ENCODE results near the gene PUS7L.
"Not testable (repeated sequence)": the region's sequence is repeated elsewhere in the genome, so short reads cannot be mapped to it uniquely, and the experiment has no call there.

DNA sequence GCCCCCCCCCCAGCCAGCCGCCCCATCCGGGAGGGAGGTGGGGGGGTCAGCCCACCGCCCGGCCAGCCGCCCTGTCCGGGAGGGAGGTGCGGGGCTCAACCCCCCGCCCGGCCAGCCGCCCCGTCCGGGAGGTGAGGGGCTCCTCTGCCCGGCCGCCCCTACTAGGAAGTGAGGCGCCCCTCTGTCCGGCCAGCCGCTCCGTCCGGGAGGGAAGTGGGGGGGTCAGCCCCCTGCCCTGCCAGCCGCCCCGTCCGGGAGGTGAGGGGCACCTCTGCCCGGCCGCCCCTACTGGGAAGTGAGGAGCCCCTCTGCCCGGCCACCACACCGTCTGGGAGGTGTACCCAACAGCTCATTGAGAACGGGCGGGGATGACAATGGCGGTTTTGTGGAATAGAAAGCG lies 73.1 kb downstream of the PUS7L start:
- TF ChIP-seq POLR2AphosphoS5 (IDR thresholded peaks at IDR 0.05; ENCODE audit: low read depth, low read length); POLR2A (IDR thresholded peaks at IDR 0.05; ENCODE audit: low read depth, low read length); PAX5 (IDR thresholded peaks at IDR 0.05; ENCODE audit: insufficient read depth, low read length, severe bottlenecking); TAF1 (IDR thresholded peaks at IDR 0.05; ENCODE audit: low read depth, low read length): not testable (repeated sequence)

Data from GM12891 (cell line).